DOHH2 (cell line): Measurements from ENCODE around the gene AFAP1L1.

Source experiments
- EZH2phosphoT487 ChIP-seq: fragments of 200-600 bp; sonication (generic); IDR thresholded peaks from 2 replicates; pipeline ENCODE4 v1.6.1; 2017; ENCODE audit warnings: borderline replicate concordance, mild to moderate bottlenecking, antibody characterized with exemption, low read length, moderate library complexity, mixed read lengths
- TF ChIP-seq, protein P1 (sequence below): fragments of 200-600 bp; sonication (generic); IDR thresholded peaks from one replicate; pipeline ENCODE4 v1.5.1; 2014; ENCODE audit warnings: antibody characterized with exemption, mild to moderate bottlenecking, low read depth, low read length; ENCODE audit not compliant: poor library complexity, severe bottlenecking

GRCh38 chr5:149301744-149302380 lies 30.2 kb downstream of the AFAP1L1 start:
- TF ChIP-seq, protein P1, sequence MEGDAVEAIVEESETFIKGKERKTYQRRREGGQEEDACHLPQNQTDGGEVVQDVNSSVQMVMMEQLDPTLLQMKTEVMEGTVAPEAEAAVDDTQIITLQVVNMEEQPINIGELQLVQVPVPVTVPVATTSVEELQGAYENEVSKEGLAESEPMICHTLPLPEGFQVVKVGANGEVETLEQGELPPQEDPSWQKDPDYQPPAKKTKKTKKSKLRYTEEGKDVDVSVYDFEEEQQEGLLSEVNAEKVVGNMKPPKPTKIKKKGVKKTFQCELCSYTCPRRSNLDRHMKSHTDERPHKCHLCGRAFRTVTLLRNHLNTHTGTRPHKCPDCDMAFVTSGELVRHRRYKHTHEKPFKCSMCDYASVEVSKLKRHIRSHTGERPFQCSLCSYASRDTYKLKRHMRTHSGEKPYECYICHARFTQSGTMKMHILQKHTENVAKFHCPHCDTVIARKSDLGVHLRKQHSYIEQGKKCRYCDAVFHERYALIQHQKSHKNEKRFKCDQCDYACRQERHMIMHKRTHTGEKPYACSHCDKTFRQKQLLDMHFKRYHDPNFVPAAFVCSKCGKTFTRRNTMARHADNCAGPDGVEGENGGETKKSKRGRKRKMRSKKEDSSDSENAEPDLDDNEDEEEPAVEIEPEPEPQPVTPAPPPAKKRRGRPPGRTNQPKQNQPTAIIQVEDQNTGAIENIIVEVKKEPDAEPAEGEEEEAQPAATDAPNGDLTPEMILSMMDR: no peak
- no peak for TF ChIP-seq EZH2phosphoT487
